Measurements from ENCODE around the gene ATP8B1. TPM values are rescaled to one million over a fixed set of nuclear protein-coding genes. Genes with fewer than 3 reads are reported as not detected.
"Not testable (repeated sequence)": the region's sequence is repeated elsewhere in the genome, so short reads cannot be mapped to it uniquely, and the experiment has no call there.

Gene ATP8B1
- total RNA-seq = 1 to 10 TPM; 1.6 to 4.2 (median 2.6) TPM

GRCh38 chr18:57803103-57803969, at the start of gene ATP8B1:
ATP8B1 (minus strand) TSS chr18:57803315; CDS start chr18:57731807, 71,508 bp downstream.
- intact Hi-C loops (cut with DNase I; ENCODE audit: low total_unique reads) (loop anchor here (5.0 kb wide), 2 partner anchors 91 to 181 kb away; partner anchors contain the start of gene NARS1), in situ Hi-C loops (cut with MboI; ENCODE audit: low sequenced_read_pairs in 4 of 4) (loop anchor here in 1 of 4 donors (25.0 kb wide), 1 partner anchor 166 kb away; no protein-coding TSS in a partner anchor)
- Histone ChIP-seq H3K9me3 (no peaks in the 10 kb centered on the region), H3K4me3 (peak within 1 kb of the TSS; percentile 65 to 80 (median 72)), H3K36me3 (no peaks in the 10 kb centered on the region), H3K27me3 (no peaks in the 10 kb centered on the region), H3K4me1 (peaks cover 12 to 38% of the 10 kb centered on the region in 2 donors), H3K27ac (peak within 1 kb of the TSS; percentile 66 to 85 (median 83))
- no peak for TF ChIP-seq CTCF (IDR thresholded peaks at IDR 0.05 in 4 of 5, conservative IDR thresholded peaks at IDR 0.05 in 1 of 5)
- TF ChIP-seq POLR2A (IDR thresholded peaks at IDR 0.05) = peak; percentile 45 to 57
- peak; percentile 68 to 78 for ATAC-seq
- DNase-seq = peak; percentile 33 to 45

- Histone ChIP-seq H3K9me3 (no peaks in the 10 kb centered on the region), H3K4me1 (no peaks in the 10 kb centered on the region), H3K36me3 (no peaks in the 10 kb centered on the region), H3K27ac (no peak overlapping the region), H3K27me3 (no peaks in the 10 kb centered on the region), H3K4me3 (no peak overlapping the region)
- TF ChIP-seq POLR2A (IDR thresholded peaks at IDR 0.05) (no peak), CTCF (IDR thresholded peaks at IDR 0.05 in 4 of 5, conservative IDR thresholded peaks at IDR 0.05 in 1 of 5) (no peak)
- intact Hi-C loops (cut with DNase I; ENCODE audit: low total_unique reads) = no loop called here
- in situ Hi-C loops (cut with MboI; ENCODE audit: low sequenced_read_pairs in 4 of 4) = no loop called here
- ATAC-seq = no peak
- DNase-seq = no peak
Measured at GRCh38 chr18:57850063-57850462, 46.9 kb upstream of the ATP8B1 start.

- H3K9me3 ChIP-seq; H3K27me3 ChIP-seq; H3K4me1 ChIP-seq; H3K27ac ChIP-seq; in situ Hi-C loops (cut with MboI; ENCODE audit: low sequenced_read_pairs in 4 of 4); H3K4me3 ChIP-seq; H3K36me3 ChIP-seq; ATAC-seq; DNase-seq; intact Hi-C loops (cut with DNase I; ENCODE audit: low total_unique reads): not testable (repeated sequence)
Measured at GRCh38 chr18:57848374-57848773, 45.3 kb upstream of the ATP8B1 start.

- H3K4me3 ChIP-seq; H3K4me1 ChIP-seq; H3K36me3 ChIP-seq; intact Hi-C loops (cut with DNase I; ENCODE audit: low total_unique reads); ATAC-seq; in situ Hi-C loops (cut with MboI; ENCODE audit: low sequenced_read_pairs in 4 of 4); H3K27ac ChIP-seq; H3K9me3 ChIP-seq; DNase-seq; H3K27me3 ChIP-seq: not testable (repeated sequence)
Measured at GRCh38 chr18:57847431-57847830, 44.3 kb upstream of the ATP8B1 start.

GRCh38 chr18:57846258-57846657, 43.1 kb upstream of the ATP8B1 start:
- intact Hi-C loops (cut with DNase I; ENCODE audit: low total_unique reads) = no loop called here
- no peak overlapping the region for H3K27ac ChIP-seq
- H3K36me3 ChIP-seq = no peaks in the 10 kb centered on the region
- H3K9me3 ChIP-seq = no peaks in the 10 kb centered on the region
- H3K27me3 ChIP-seq = no peaks in the 10 kb centered on the region
- DNase-seq (no peak), ATAC-seq (no peak)
- in situ Hi-C loops (cut with MboI; ENCODE audit: low sequenced_read_pairs in 4 of 4) = no loop called here
- TF ChIP-seq CTCF (IDR thresholded peaks at IDR 0.05 in 4 of 5, conservative IDR thresholded peaks at IDR 0.05 in 1 of 5) = no peak
- TF ChIP-seq POLR2A (IDR thresholded peaks at IDR 0.05) = no peak
- H3K4me3 ChIP-seq = no peak overlapping the region
- H3K4me1 ChIP-seq = no peaks in the 10 kb centered on the region

All from gastrocnemius medialis (tissue), 4 donors.